Psoas muscle (tissue), 8 donors: ENCODE measurements around the gene TBRG4. TPM values are rescaled to one million over a fixed set of nuclear protein-coding genes. Genes with fewer than 3 reads are reported as not detected.

Experiments used
- ATAC-seq, 4 donors: fragments of 200-7000 bp; cut with Tn5 transposase; one replicate each; pipeline ENCODE4 v1.9.1; 2020; ENCODE audit warnings: moderate library complexity in 3 of 4, mild to moderate bottlenecking in 2 of 4
- DNase-seq, 2 donors: peaks; one replicate each; pipeline ENCODE4 v3.0.0-alpha.2; 2020
- H3K27ac ChIP-seq: fragments of 200-600 bp; one replicate; pipeline ENCODE4 v1.8.0; 2022
- H3K27me3 ChIP-seq, 3 donors: fragments of 200-600 bp in 1 of 3; one replicate each; pipeline versions ENCODE4 v1.6.1 to v1.8.0; 2013 to 2022; ENCODE audit warnings: low read length in 2 of 3, mild to moderate bottlenecking in 2 of 3, moderate library complexity in 1 of 3; ENCODE audit not compliant: insufficient read depth in 3 of 3
- H3K36me3 ChIP-seq, 2 donors: fragments of 200-600 bp in 1 of 2; one replicate each; pipeline versions ENCODE4 v1.6.1 to v1.8.0; 2013 to 2022; ENCODE audit warnings: low read depth in 1 of 2, mild to moderate bottlenecking in 1 of 2, moderate library complexity in 1 of 2; ENCODE audit not compliant: insufficient read depth in 1 of 2
- H3K4me1 ChIP-seq: fragments of 200-600 bp; one replicate; pipeline ENCODE4 v1.8.0; 2022
- H3K4me3 ChIP-seq: fragments of 200-600 bp; one replicate; pipeline ENCODE4 v1.8.0; 2022; ENCODE audit warnings: mild to moderate bottlenecking
- H3K9me3 ChIP-seq: fragments of 200-600 bp; one replicate; pipeline ENCODE4 v1.8.0; 2022
- CTCF ChIP-seq: fragments of 200-600 bp; IDR thresholded peaks from one replicate; pipeline ENCODE4 v1.8.0; 2022; ENCODE audit warnings: antibody characterized with exemption
- WGBS, 3 donors: extraction: QIAGEN DNeasy Blood & Tissue Kit; methylation state at CpG; one replicate each; pipeline versions ENCODE4 v1.1.6 to v1.1.7; 2013; 5-methylcytosine and 5-hydroxymethylcytosine counted together
- intact Hi-C, 2 donors: fragments of 100-400 bp; cut with DNase I; formaldehyde crosslinking; loops; one replicate each; pipeline versions ENCODE4 v1.11.0 to v1.14.2; 2022
- polyA plus RNA-seq, 3 donors: library from polyadenylated mRNA; stranded (reverse); fragments of 200-250 nt; gene quantifications; one replicate each; pipeline ENCODE4 v1.2.3, GENCODE V29; 2013
- total RNA-seq, 4 donors: library from RNA; stranded (reverse); fragmentation: NEBNext Ultra II Directional in 2 of 4; extraction: Animal tissue kit (Norgen Biotek cat#: 25700) in 2 of 4; gene quantifications; one replicate each; pipeline versions ENCODE4 v1.2.1 to v1.2.4, GENCODE V29; 2021 to 2023
- donor health status: healthy with polysubstance abuse.
- donor health status: DM: no; HTN: no; CAD: no; lungs with moderate emphysema.
- donor health status: Bipolar disorder and iron deficiency.
- donor health status: healthy.
- donor health status: DM: yes; HTN: yes; CAD: no.
- donor health status: DM: no; HTN: no; CAD: no.
- donor health status: DM: no; HTN: no; CAD: no.
- donor health status: DM: yes; HTN: yes; CAD: no.

The TBRG4 gene
- total and polyA plus RNA-seq, 7 donors: 70.9 to 195 (median 91.6) TPM

GRCh38 chr7:45125193-45125904 is 13.9 kb upstream of the TBRG4 start:
- H3K4me1 ChIP-seq: no peaks in the 10 kb centered on the region
- H3K36me3 ChIP-seq: no peaks in the 10 kb centered on the region
- no peak overlapping the region for H3K4me3 ChIP-seq
- intact Hi-C loops: no loop called here
- no peak for ATAC-seq
- no peaks in the 10 kb centered on the region for H3K27me3 ChIP-seq
- 83 to 89% (median 87%) methylated on average over 11 of the region's 11 CpGs for WGBS, 3 donors
- TF ChIP-seq CTCF: no peak
- no peak for DNase-seq
- no peaks in the 10 kb centered on the region for H3K9me3 ChIP-seq
- no peak overlapping the region for H3K27ac ChIP-seq

GRCh38 chr7:45123913-45124710 is 12.6 kb upstream of the TBRG4 start:
- Histone ChIP-seq H3K9me3 (no peaks in the 10 kb centered on the region), H3K27me3 (no peaks in the 10 kb centered on the region), H3K4me3 (no peak overlapping the region), H3K4me1 (no peaks in the 10 kb centered on the region), H3K36me3 (no peaks in the 10 kb centered on the region), H3K27ac (no peak overlapping the region)
- WGBS, 3 donors: 60 to 70% (median 62%) methylated on average over 12 of the region's 12 CpGs
- DNase-seq: no peak
- intact Hi-C loops: no loop called here
- no peak for ATAC-seq
- no peak for TF ChIP-seq CTCF

GRCh38 chr7:45122975-45123860 is 11.7 kb upstream of the TBRG4 start:
- intact Hi-C loops: no loop called here
- ATAC-seq (no peak), DNase-seq (no peak)
- H3K4me1 ChIP-seq: no peaks in the 10 kb centered on the region
- H3K36me3 ChIP-seq: no peaks in the 10 kb centered on the region
- no peaks in the 10 kb centered on the region for H3K27me3 ChIP-seq
- no peak for TF ChIP-seq CTCF
- WGBS, 3 donors: 73 to 79% (median 76%) methylated on average over 16 of the region's 16 CpGs
- no peak overlapping the region for H3K4me3 ChIP-seq
- no peaks in the 10 kb centered on the region for H3K9me3 ChIP-seq
- no peak overlapping the region for H3K27ac ChIP-seq

GRCh38 chr7:45119550-45119949 is 8.1 kb upstream of the TBRG4 start:
- WGBS, 3 donors: 81 to 82% (median 82%) methylated on average over 3 of the region's 3 CpGs
- intact Hi-C loops: no loop called here
- H3K36me3 ChIP-seq: no peaks in the 10 kb centered on the region
- H3K4me1 ChIP-seq: no peaks in the 10 kb centered on the region
- no peaks in the 10 kb centered on the region for H3K9me3 ChIP-seq
- H3K27ac ChIP-seq: no peak overlapping the region
- no peak for TF ChIP-seq CTCF
- ATAC-seq: no peak
- DNase-seq: no peak
- no peaks in the 10 kb centered on the region for H3K27me3 ChIP-seq
- no peak overlapping the region for H3K4me3 ChIP-seq
